Vagina (tissue), 2 donors: ENCODE data around the gene DUSP22.

Experiments
- POLR2A ChIP-seq, 2 donors: fragments of 450-650 bp; IDR thresholded peaks; one replicate each; pipeline ENCODE4 v1.6.1; 2017; ENCODE audit warnings: antibody characterized with exemption in 2 of 2, mild to moderate bottlenecking in 2 of 2, moderate library complexity in 2 of 2
- POLR2AphosphoS5 ChIP-seq, 2 donors: sonication (generic); formaldehyde crosslinking; IDR thresholded peaks; one replicate each; pipeline ENCODE4 v1.9.0; 2017; ENCODE audit warnings: antibody characterized with exemption in 2 of 2, mild to moderate bottlenecking in 2 of 2, low read depth in 1 of 2; ENCODE audit not compliant: insufficient read depth in 1 of 2
- TF ChIP-seq, protein P1 (sequence below), 3 experiments: fragments of 450-650 bp in 2 of 3; fragments of 200-600 bp in 1 of 3; sonication (generic) in 1 of 3; IDR thresholded peaks; one replicate each; pipeline ENCODE4 v1.5.1; 2017 to 2019; ENCODE audit warnings: antibody characterized with exemption in 3 of 3, mild to moderate bottlenecking in 2 of 3, moderate library complexity in 2 of 3

- TF ChIP-seq, protein P1, sequence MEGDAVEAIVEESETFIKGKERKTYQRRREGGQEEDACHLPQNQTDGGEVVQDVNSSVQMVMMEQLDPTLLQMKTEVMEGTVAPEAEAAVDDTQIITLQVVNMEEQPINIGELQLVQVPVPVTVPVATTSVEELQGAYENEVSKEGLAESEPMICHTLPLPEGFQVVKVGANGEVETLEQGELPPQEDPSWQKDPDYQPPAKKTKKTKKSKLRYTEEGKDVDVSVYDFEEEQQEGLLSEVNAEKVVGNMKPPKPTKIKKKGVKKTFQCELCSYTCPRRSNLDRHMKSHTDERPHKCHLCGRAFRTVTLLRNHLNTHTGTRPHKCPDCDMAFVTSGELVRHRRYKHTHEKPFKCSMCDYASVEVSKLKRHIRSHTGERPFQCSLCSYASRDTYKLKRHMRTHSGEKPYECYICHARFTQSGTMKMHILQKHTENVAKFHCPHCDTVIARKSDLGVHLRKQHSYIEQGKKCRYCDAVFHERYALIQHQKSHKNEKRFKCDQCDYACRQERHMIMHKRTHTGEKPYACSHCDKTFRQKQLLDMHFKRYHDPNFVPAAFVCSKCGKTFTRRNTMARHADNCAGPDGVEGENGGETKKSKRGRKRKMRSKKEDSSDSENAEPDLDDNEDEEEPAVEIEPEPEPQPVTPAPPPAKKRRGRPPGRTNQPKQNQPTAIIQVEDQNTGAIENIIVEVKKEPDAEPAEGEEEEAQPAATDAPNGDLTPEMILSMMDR (IDR thresholded peaks at IDR 0.05), result no peak
- no peak for TF ChIP-seq POLR2AphosphoS5 (IDR thresholded peaks at IDR 0.05; ENCODE audit: insufficient read depth in 1 of 2, low read depth in 1 of 2)
- TF ChIP-seq POLR2A (IDR thresholded peaks at IDR 0.05), result no peak
These were observed 37.1 kb upstream of the DUSP22 start for GRCh38 chr6:255041-255750.
